Kidney (tissue), 14 donors: ENCODE results near the gene ASS1. TPM values are rescaled to one million over a fixed set of nuclear protein-coding genes. Genes with fewer than 3 reads are reported as not detected.
A peak's percentile ranks its signal among the peaks of the same experiment; 100 is the strongest.

Source experiments
- DNase-seq, 5 donors: peaks; one replicate each; pipeline ENCODE4 v3.0.0-alpha.2; 2013 to 2020
- FAIRE-seq: peaks from 2 replicates; lab custom pipeline; 2012; peaks lifted over from hg19 to GRCh38; lab: Jason Lieb, UNC
- H3K27ac ChIP-seq, 2 donors: one replicate each; pipeline ENCODE4 v1.7.0; 2013; ENCODE audit warnings: low read depth in 2 of 2, low read length in 2 of 2, inconsistent platforms in 1 of 2
- H3K27me3 ChIP-seq: one replicate; pipeline ENCODE4 v1.7.1; 2013; ENCODE audit warnings: low read length, inconsistent platforms; ENCODE audit not compliant: control insufficient read depth, insufficient read depth
- H3K36me3 ChIP-seq, 3 donors: one replicate each; pipeline versions ENCODE4 v1.7.0 to v1.7.1; 2013; ENCODE audit warnings: low read length in 3 of 3, control low read depth in 1 of 3, inconsistent platforms in 1 of 3; ENCODE audit not compliant: insufficient read depth in 3 of 3, control insufficient read depth in 2 of 3
- H3K4me1 ChIP-seq, 3 donors: one replicate each; pipeline versions ENCODE4 v1.7.0 to v1.7.1; 2013; ENCODE audit warnings: low read length in 3 of 3, inconsistent platforms in 1 of 3, low read depth in 1 of 3; ENCODE audit not compliant: control insufficient read depth in 2 of 3, insufficient read depth in 2 of 3
- H3K4me3 ChIP-seq, 3 donors: one replicate each; pipeline versions ENCODE4 v1.7.0 to v1.8.1; 2013; ENCODE audit warnings: low read length in 3 of 3, control low read depth in 1 of 3, inconsistent platforms in 1 of 3
- H3K9ac ChIP-seq, 3 donors: one replicate each; pipeline versions ENCODE4 v1.7.0 to v1.7.1; 2013; ENCODE audit warnings: low read length in 3 of 3, control low read depth in 1 of 3, inconsistent platforms in 1 of 3
- H3K9me3 ChIP-seq, 3 donors: one replicate each; pipeline versions ENCODE4 v1.7.0 to v1.7.1; 2013; ENCODE audit warnings: low read length in 3 of 3, control low read depth in 1 of 3, inconsistent platforms in 1 of 3; ENCODE audit not compliant: control insufficient read depth in 2 of 3, insufficient read depth in 1 of 3
- intact Hi-C: fragments of 100-400 bp; cut with DNase I; formaldehyde crosslinking; loops from one replicate; pipeline ENCODE4 v1.11.1; 2022
- polyA plus RNA-seq: library from polyadenylated mRNA; stranded (reverse); fragments of 350-450 nt; fragmentation: Illumina TruSeq; extraction: RNeasy Lipid Tissue Mini Kit (QIAGEN cat#74804); gene quantifications from one replicate; pipeline ENCODE4 v1.2.3, GENCODE V29; 2014; ENCODE audit warnings: low read depth, low replicate concordance; ENCODE audit not compliant: insufficient read depth
- total RNA-seq: library from RNA; stranded (reverse); fragmentation: NEBNext Ultra II Directional; extraction: Animal tissue kit (Norgen Biotek cat#: 25700); gene quantifications from one replicate; pipeline ENCODE4 v1.2.1, GENCODE V29; 2021
- TF ChIP-seq, protein P1 (sequence below): IDR thresholded peaks from 3 replicates; pipeline ENCODE4 v1.5.1; 2012; ENCODE audit warnings: mild to moderate bottlenecking, moderate library complexity, borderline replicate concordance; ENCODE audit not compliant: insufficient read depth; ENCODE audit errors: extremely low read depth
- donor health status: control.
- donor health status: control.
- donor health status: control.
- donor health status: control.
- donor health status: control.
- donor health status: DM: yes; HTN: yes; CAD: no.
- donor health status: Normal renal cell carcinoma (clear cell type).

Gene ASS1
- total and polyA plus RNA-seq, 2 donors from 2014 or later: 124 to 1,185 TPM

- Histone ChIP-seq H3K27me3 (peaks cover 5% of the 10 kb centered on the region), H3K4me1 (peaks cover 0 to 4% (median 0%) of the 10 kb centered on the region in 3 donors), H3K9ac (no peak overlapping the region), H3K36me3 (peaks cover 0 to 16% (median 0%) of the 10 kb centered on the region in 3 donors), H3K27ac (no peak overlapping the region), H3K4me3 (no peak overlapping the region), H3K9me3 (no peaks in the 10 kb centered on the region)
- intact Hi-C loops: loop anchor here (5.0 kb wide), 1 partner anchor 219 kb away; no protein-coding TSS in a partner anchor
- FAIRE-seq (no peak), DNase-seq (peak in 1 of 5 donors; percentile 71)
- TF ChIP-seq, protein P1, sequence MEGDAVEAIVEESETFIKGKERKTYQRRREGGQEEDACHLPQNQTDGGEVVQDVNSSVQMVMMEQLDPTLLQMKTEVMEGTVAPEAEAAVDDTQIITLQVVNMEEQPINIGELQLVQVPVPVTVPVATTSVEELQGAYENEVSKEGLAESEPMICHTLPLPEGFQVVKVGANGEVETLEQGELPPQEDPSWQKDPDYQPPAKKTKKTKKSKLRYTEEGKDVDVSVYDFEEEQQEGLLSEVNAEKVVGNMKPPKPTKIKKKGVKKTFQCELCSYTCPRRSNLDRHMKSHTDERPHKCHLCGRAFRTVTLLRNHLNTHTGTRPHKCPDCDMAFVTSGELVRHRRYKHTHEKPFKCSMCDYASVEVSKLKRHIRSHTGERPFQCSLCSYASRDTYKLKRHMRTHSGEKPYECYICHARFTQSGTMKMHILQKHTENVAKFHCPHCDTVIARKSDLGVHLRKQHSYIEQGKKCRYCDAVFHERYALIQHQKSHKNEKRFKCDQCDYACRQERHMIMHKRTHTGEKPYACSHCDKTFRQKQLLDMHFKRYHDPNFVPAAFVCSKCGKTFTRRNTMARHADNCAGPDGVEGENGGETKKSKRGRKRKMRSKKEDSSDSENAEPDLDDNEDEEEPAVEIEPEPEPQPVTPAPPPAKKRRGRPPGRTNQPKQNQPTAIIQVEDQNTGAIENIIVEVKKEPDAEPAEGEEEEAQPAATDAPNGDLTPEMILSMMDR: no peak
Observed at GRCh38 chr9:130462685-130463540, 18.2 kb downstream of the ASS1 start.

GRCh38 chr9:130463763-130464745 lies 19.3 kb downstream of the ASS1 start:
- FAIRE-seq: no peak
- peak in 1 of 5 donors; percentile 53 for DNase-seq
- TF ChIP-seq, protein P1: no peak
- peaks cover 8% of the 10 kb centered on the region for H3K27me3 ChIP-seq
- H3K9me3 ChIP-seq: no peaks in the 10 kb centered on the region
- no peak overlapping the region for H3K27ac ChIP-seq
- intact Hi-C loops: loop anchor here (5.0 kb wide), 1 partner anchor 218 kb away; no protein-coding TSS in a partner anchor
- peaks cover 0 to 4% (median 0%) of the 10 kb centered on the region in 3 donors for H3K4me1 ChIP-seq
- H3K36me3 ChIP-seq: peaks cover 0 to 21% (median 0%) of the 10 kb centered on the region in 3 donors
- H3K4me3 ChIP-seq: no peak overlapping the region
- no peak overlapping the region for H3K9ac ChIP-seq

GRCh38 chr9:130465383-130466096 lies 20.8 kb downstream of the ASS1 start:
- no peak for FAIRE-seq
- Histone ChIP-seq H3K36me3 (peaks cover 0 to 23% (median 0%) of the 10 kb centered on the region in 3 donors), H3K9me3 (no peaks in the 10 kb centered on the region), H3K9ac (no peak overlapping the region), H3K4me3 (no peak overlapping the region), H3K27me3 (peaks cover 8% of the 10 kb centered on the region), H3K27ac (no peak overlapping the region), H3K4me1 (peaks cover 0 to 2% (median 0%) of the 10 kb centered on the region in 3 donors)
- intact Hi-C loops: no loop called here
- TF ChIP-seq, protein P1: no peak
- DNase-seq: no peak
